GM12865 (cell line): ENCODE results near the gene CLEC2A.

Experiments used
- DNase-seq: peaks from one replicate; pipeline ENCODE4 v3.0.0; 2010; ENCODE audit warnings: low read depth
- H3K4me3 ChIP-seq: 2 replicates; pipeline ENCODE4 v1.5.1; 2011; ENCODE audit warnings: mild to moderate bottlenecking, low read depth, low read length, control low read depth
- CTCF ChIP-seq: IDR thresholded peaks from 2 replicates; pipeline ENCODE4 v1.5.1; 2011; ENCODE audit warnings: low read length, control low read depth, low read depth, inconsistent platforms; ENCODE audit not compliant: insufficient read depth; ENCODE audit errors: missing control alignments

Gene CLEC2A

GRCh38 chr12:9872162-9872561 is 60.0 kb downstream of the CLEC2A start:
- H3K4me3 ChIP-seq, result no peak overlapping the region
- no peak for DNase-seq
- TF ChIP-seq CTCF, result no peak

DNA sequence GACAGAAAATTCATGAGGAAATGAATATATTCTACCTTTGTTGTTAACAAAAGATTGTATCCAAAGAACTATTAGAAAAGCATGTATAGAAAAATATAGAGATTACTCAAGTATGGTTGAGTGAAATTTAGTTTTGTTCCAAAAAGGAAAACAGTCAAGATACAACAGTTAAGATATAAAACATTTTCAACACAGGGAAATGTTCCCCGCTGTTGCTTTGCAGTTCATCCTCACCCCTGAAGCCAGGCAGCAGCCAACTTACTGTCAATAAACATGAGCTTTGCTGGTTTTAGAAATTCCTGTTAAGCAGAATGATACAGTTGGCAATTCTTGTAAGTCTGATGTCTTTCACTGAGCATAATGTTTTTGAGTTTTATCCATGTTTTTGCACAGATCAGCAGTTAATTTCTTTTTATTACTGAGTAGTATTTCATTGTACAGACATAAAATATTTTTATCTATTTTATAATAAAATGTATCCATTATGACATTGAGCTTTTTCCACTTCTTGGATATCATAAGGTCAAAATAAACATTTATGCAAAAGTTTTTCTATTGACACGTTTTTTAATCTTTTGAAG is 61.8 kb downstream of the CLEC2A start:
- TF ChIP-seq CTCF, result no peak
- no peak for DNase-seq
- H3K4me3 ChIP-seq, result peak overlapping the region; percentile 85

- no peak for TF ChIP-seq CTCF
- peak; percentile 74 for DNase-seq
- H3K4me3 ChIP-seq, result peak within 1 kb of the TSS; percentile 85
These were observed 62.6 kb downstream of the CLEC2A start, which contains the start of gene CLEC2B for GRCh38 chr12:9869307-9870161. TSS of gene CLEC2B (minus strand) at chr12:9869354.

DNA sequence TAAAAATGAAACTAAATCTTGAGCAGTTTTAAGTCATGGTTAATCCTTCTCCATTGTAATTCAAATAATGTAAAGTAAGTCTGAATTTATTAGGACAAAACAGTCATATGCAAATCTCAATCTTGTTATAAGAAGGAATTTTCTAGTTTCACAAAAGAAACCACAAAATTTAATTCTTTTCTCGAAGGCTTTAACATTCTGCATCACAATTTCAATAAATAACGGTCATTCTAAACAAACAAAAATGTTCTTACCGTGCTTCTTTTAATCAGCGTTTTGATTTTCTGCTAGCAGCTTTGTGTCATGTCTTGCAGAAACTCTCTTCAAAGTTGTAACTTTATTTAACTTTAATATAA is 63.2 kb downstream of the CLEC2A start:
- peak overlapping the region; percentile 85 for H3K4me3 ChIP-seq
- no peak for TF ChIP-seq CTCF

GRCh38 chr12:9868311-9868801 is 63.8 kb downstream of the CLEC2A start:
- no peak for TF ChIP-seq CTCF
- peak; percentile 13 for DNase-seq
- H3K4me3 ChIP-seq, result peak overlapping the region; percentile 85

More for the DNA sequence above, 63.2 kb downstream of the CLEC2A start:
- no peak for DNase-seq

- DNase-seq, result no peak
- H3K4me3 ChIP-seq, result peak overlapping the region; percentile 85
- TF ChIP-seq CTCF, result no peak
These were observed 64.6 kb downstream of the CLEC2A start for GRCh38 chr12:9867531-9867930.
